NCI-H748 treated with DMSO at 0.1 percent for 48 hours (cell line): ENCODE data around the gene PCDHB7.
"Not testable (repeated sequence)": the region's sequence is repeated elsewhere in the genome, so short reads cannot be mapped to it uniquely, and the experiment has no call there.

Experiments used
- DNase-seq: peaks from one replicate; lab custom pipeline; 2025; lab: John Stamatoyannopoulos, UW

The PCDHB7 gene

DNA sequence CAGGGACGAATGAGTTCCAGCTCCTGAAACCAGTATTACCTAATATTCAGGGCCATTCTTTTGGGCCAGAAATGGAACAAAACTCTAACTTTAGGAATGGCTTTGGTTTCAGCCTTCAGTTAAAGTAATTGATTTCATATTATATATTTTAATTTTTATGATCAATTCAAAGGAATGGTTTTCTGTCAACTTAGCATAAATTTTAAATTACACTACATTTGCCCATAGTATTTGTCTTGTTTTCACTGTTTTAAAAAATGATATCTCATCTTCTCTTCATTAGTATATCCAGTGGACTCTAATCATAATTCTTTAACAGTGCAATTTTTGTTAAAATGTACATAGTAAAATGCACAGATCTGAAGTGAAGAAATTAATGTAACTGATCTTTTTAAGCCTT is 7.9 kb downstream of the PCDHB7 start:
- no peak for DNase-seq

- peak; percentile 24 for DNase-seq
Measured at GRCh38 chr5:141182248-141182647, 9.8 kb downstream of the PCDHB7 start, which contains the start of gene PCDHB16. Gene PCDHB16 (plus strand): TSS chr5:141182387. CDS start chr5:141182560, 173 bp downstream.

GRCh38 chr5:141184117-141184855 is 11.8 kb downstream of the PCDHB7 start:
- DNase-seq, result not testable (repeated sequence)

DNA sequence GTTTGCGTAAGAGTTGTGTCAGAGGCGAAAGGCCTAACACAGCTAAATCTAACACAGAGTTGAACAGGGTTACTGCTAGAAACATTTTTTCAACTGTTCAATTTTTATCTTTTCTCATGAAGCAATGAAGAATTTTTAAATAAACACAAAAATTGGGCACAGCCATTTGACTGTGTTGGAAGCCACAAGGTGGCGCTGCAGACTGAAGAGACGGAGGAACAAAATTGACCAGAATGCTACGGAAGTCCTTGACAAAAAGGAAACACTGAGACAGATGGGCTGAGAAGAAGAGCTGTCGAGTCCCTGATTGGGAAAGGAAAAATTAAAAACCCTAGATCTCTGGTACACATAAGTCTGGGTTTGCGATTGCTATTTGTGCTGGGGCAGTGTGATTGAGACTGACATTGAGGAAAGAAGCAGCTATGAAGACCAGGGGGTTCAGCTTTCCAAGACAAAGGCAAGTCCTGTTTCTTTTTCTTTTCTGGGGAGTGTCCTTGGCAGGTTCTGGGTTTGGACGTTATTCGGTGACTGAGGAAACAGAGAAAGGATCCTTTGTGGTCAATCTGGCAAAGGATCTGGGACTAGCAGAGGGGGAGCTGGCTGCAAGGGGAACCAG is 14.6 kb downstream of the PCDHB7 start, which contains the start of gene PCDHB9:
Gene PCDHB9, plus strand, starts transcription at position 265 of the 616 bp plus-strand sequence. Its CDS starts 158 bp downstream, at position 423.
- DNase-seq, result peak; percentile 75

DNA sequence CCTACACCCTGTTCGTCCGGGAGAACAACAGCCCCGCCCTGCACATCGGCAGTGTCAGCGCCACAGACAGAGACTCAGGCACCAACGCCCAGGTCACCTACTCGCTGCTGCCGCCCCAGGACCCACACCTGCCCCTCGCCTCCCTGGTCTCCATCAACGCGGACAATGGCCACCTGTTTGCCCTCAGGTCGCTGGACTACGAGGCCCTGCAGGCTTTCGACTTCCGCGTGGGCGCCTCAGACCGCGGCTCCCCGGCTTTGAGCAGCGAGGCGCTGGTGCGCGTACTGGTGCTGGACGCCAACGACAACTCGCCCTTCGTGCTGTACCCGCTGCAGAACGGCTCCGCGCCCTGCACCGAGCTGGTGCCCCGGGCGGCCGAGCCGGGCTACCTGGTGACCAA is 16.2 kb downstream of the PCDHB7 start:
- not testable (repeated sequence) for DNase-seq

DNA sequence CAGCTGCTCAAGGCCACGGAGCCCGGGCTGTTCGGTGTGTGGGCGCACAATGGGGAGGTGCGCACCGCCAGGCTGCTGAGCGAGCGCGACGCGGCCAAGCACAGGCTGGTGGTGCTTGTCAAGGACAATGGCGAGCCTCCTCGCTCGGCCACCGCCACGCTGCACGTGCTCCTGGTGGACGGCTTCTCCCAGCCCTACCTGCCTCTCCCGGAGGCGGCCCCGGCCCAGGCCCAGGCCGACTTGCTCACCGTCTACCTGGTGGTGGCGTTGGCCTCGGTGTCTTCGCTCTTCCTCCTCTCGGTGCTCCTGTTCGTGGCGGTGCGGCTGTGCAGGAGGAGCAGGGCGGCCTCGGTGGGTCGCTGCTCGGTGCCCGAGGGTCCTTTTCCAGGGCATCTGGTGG is 16.7 kb downstream of the PCDHB7 start:
- DNase-seq, result not testable (repeated sequence)

GRCh38 chr5:141192110-141192725 is 19.8 kb downstream of the PCDHB7 start, which contains the start of gene PCDHB10:
Gene PCDHB10 (plus strand): TSS chr5:141192353. CDS start chr5:141192553, 200 bp downstream.
- peak; percentile 89 for DNase-seq

GRCh38 chr5:141194332-141194731 is 21.9 kb downstream of the PCDHB7 start:
- not testable (repeated sequence) for DNase-seq

GRCh38 chr5:141196363-141196762 is 23.9 kb downstream of the PCDHB7 start:
- no peak for DNase-seq

- peak; percentile 85 for DNase-seq
Measured at GRCh38 chr5:141199359-141200235, 27.2 kb downstream of the PCDHB7 start, which contains the start of gene PCDHB11. Gene PCDHB11 (plus strand): TSS chr5:141199627. CDS start chr5:141199775, 148 bp downstream.

DNA sequence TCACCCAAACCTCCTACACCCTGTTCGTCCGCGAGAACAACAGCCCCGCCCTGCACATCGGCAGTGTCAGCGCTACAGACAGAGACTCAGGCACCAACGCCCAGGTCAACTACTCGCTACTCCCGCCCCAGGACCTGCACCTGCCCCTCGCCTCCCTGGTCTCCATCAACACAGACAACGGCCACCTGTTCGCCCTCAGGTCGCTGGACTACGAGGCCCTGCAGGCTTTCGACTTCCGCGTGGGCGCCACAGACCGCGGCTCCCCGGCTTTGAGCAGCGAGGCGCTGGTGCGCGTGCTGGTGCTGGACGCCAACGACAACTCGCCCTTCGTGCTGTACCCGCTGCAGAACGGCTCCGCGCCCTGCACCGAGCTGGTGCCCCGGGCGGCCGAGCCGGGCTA is 28.7 kb downstream of the PCDHB7 start:
- DNase-seq, result not testable (repeated sequence)

DNA sequence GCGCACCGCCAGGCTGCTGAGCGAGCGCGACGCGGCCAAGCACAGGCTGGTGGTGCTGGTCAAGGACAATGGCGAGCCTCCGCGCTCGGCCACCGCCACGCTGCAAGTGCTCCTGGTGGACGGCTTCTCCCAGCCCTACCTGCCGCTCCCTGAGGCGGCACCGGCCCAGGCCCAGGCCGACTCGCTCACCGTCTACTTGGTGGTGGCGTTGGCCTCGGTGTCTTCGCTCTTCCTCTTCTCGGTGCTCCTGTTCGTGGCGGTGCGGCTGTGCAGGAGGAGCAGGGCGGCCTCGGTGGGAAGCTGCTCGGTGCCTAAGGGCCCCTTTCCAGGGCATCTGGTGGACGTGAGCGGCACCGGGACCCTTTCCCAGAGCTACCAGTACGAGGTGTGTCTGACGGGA is 29.2 kb downstream of the PCDHB7 start:
- not testable (repeated sequence) for DNase-seq

GRCh38 chr5:141208478-141208877 is 36.0 kb downstream of the PCDHB7 start, which contains the start of gene PCDHB12:
Gene PCDHB12 (plus strand): TSS chr5:141208719. CDS start chr5:141208908, 189 bp downstream.
- peak; percentile 79 for DNase-seq

DNA sequence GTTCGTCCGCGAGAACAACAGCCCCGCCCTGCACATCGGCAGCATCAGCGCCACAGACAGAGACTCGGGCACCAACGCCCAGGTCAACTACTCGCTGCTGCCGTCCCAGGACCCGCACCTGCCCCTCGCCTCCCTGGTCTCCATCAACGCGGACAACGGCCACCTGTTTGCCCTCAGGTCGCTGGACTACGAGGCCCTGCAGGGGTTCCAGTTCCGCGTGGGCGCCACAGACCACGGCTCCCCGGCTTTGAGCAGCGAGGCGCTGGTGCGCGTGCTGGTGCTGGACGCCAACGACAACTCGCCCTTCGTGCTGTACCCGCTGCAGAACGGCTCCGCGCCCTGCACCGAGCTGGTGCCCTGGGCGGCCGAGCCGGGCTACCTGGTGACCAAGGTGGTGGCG is 37.8 kb downstream of the PCDHB7 start:
- DNase-seq, result not testable (repeated sequence)

DNA sequence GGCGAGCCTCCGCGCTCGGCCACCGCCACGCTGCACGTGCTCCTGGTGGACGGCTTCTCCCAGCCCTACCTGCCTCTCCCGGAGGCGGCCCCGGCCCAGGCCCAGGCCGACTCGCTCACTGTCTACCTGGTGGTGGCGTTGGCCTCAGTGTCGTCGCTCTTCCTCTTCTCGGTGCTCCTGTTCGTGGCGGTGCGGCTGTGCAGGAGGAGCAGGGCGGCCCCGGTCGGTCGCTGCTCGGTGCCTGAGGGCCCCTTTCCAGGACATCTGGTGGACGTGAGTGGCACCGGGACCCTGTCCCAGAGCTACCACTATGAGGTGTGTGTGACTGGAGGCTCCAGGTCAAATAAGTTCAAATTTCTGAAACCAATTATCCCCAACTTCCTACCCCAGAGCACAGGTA is 38.4 kb downstream of the PCDHB7 start:
- not testable (repeated sequence) for DNase-seq

DNA sequence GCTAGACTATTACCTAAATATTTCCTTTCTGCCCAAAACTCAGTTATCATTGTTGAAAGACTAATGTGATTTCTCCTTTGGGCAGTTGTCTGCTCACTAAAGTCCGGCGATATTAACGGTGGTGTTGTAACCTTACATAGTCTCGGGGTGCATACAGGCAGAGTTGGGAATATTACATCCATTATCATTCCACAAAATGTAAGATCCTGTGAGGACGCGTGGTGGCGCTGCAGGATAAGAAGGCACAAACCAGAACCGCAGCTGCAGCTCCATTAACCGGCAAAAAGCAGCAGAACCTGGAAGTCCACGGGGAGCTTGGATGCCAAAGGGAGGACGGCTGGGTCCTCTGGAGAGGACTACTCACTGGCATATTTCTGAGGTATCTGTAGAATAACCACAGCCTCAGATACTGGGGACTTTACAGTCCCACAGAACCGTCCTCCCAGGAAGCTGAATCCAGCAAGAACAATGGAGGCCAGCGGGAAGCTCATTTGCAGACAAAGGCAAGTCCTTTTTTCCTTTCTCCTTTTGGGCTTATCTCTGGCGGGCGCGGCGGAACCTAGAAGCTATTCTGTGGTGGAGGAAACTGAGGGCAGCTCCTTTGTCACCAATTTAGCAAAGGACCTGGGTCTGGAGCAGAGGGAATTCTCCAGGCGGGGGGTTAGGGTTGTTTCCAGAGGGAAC is 41.4 kb downstream of the PCDHB7 start, which contains the start of gene PCDHB13:
Gene PCDHB13, plus strand, starts transcription at position 264 of the 684 bp plus-strand sequence. Its CDS starts 205 bp downstream, at position 469.
- DNase-seq, result peak; percentile 15

DNA sequence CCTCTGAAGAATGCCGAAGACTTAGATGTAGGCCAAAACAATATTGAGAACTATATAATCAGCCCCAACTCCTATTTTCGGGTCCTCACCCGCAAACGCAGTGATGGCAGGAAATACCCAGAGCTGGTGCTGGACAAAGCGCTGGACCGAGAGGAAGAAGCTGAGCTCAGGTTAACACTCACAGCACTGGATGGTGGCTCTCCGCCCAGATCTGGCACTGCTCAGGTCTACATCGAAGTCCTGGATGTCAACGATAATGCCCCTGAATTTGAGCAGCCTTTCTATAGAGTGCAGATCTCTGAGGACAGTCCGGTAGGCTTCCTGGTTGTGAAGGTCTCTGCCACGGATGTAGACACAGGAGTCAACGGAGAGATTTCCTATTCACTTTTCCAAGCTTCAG is 42.1 kb downstream of the PCDHB7 start:
- DNase-seq, result not testable (repeated sequence)

DNA sequence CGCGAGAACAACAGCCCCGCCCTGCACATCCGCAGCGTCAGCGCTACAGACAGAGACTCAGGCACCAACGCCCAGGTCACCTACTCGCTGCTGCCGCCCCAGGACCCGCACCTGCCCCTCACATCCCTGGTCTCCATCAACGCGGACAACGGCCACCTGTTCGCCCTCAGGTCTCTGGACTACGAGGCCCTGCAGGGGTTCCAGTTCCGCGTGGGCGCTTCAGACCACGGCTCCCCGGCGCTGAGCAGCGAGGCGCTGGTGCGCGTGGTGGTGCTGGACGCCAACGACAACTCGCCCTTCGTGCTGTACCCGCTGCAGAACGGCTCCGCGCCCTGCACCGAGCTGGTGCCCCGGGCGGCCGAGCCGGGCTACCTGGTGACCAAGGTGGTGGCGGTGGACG is 43.1 kb downstream of the PCDHB7 start:
- DNase-seq, result not testable (repeated sequence)

- DNase-seq, result not testable (repeated sequence)
Measured at GRCh38 chr5:141216035-141216434, 43.6 kb downstream of the PCDHB7 start.

GRCh38 chr5:141223112-141223783 is 50.8 kb downstream of the PCDHB7 start, which contains the start of gene PCDHB14:
Gene PCDHB14 (plus strand): TSS chr5:141223343. CDS start chr5:141223506, 163 bp downstream.
- peak; percentile 82 for DNase-seq
